ENCODE data around the gene PXDN.
A peak's percentile ranks its signal among the peaks of the same experiment; 100 is the strongest.
"Not testable (repeated sequence)": the region's sequence is repeated elsewhere in the genome, so short reads cannot be mapped to it uniquely, and the experiment has no call there.

The PXDN gene

DNA sequence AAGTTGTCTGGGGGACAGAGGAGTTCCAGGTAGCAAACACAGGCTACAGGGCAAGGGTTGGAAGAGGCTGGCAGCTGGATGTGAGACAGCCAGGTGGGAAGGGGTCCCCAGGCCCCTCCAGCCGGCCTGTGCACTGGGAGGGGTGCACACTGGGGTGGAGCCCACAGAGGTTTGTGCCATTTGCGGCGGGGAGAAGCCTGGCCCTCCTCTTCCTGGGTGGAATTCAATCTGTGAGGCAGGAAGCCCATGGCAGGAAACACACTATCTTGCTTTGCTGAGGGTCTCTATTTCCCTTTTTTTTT is 63.3 kb downstream of the PXDN start:
- no peak for DNase-seq
- Histone ChIP-seq H3K4me1 (ENCODE audit: insufficient read depth, low read length) (no peaks in the 10 kb centered on the region), H3K27ac (ENCODE audit: low read length) (no peak overlapping the region), H3K9me3 (ENCODE audit: insufficient read depth, low read length, severe bottlenecking) (no peaks in the 10 kb centered on the region), H2AFZ (ENCODE audit: low read depth, low read length) (no peak overlapping the region), H4K20me1 (ENCODE audit: insufficient read depth, low read length) (no peaks in the 10 kb centered on the region; the same call in 1 of the 2 replicates), H3K27me3 (ENCODE audit: insufficient read depth, low read length, poor library complexity) (peaks cover 10% of the 10 kb centered on the region), H3K4me3 (ENCODE audit: low read depth in 1 of 2, low read length in 2 of 2) (no peak overlapping the region), H3K79me2 (ENCODE audit: insufficient read depth, low read length) (no peaks in the 10 kb centered on the region), H3K4me2 (ENCODE audit: insufficient read depth, low read length) (no peak overlapping the region), H3K9ac (ENCODE audit: low read depth, low read length) (no peak overlapping the region), H3K36me3 (ENCODE audit: insufficient read depth, low read length) (no peaks in the 10 kb centered on the region)
- TF ChIP-seq, protein P1, sequence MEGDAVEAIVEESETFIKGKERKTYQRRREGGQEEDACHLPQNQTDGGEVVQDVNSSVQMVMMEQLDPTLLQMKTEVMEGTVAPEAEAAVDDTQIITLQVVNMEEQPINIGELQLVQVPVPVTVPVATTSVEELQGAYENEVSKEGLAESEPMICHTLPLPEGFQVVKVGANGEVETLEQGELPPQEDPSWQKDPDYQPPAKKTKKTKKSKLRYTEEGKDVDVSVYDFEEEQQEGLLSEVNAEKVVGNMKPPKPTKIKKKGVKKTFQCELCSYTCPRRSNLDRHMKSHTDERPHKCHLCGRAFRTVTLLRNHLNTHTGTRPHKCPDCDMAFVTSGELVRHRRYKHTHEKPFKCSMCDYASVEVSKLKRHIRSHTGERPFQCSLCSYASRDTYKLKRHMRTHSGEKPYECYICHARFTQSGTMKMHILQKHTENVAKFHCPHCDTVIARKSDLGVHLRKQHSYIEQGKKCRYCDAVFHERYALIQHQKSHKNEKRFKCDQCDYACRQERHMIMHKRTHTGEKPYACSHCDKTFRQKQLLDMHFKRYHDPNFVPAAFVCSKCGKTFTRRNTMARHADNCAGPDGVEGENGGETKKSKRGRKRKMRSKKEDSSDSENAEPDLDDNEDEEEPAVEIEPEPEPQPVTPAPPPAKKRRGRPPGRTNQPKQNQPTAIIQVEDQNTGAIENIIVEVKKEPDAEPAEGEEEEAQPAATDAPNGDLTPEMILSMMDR (IDR thresholded peaks at IDR 0.05; ENCODE audit: borderline replicate concordance, extremely low read depth, low read length, poor library complexity, severe bottlenecking), result no peak
- TF ChIP-seq EZH2 (IDR thresholded peaks at IDR 0.05; ENCODE audit: borderline replicate concordance, low read depth, low read length, severe bottlenecking), result no peak
- no peak for ATAC-seq (ENCODE audit: insufficient read depth, low read depth)

DNA sequence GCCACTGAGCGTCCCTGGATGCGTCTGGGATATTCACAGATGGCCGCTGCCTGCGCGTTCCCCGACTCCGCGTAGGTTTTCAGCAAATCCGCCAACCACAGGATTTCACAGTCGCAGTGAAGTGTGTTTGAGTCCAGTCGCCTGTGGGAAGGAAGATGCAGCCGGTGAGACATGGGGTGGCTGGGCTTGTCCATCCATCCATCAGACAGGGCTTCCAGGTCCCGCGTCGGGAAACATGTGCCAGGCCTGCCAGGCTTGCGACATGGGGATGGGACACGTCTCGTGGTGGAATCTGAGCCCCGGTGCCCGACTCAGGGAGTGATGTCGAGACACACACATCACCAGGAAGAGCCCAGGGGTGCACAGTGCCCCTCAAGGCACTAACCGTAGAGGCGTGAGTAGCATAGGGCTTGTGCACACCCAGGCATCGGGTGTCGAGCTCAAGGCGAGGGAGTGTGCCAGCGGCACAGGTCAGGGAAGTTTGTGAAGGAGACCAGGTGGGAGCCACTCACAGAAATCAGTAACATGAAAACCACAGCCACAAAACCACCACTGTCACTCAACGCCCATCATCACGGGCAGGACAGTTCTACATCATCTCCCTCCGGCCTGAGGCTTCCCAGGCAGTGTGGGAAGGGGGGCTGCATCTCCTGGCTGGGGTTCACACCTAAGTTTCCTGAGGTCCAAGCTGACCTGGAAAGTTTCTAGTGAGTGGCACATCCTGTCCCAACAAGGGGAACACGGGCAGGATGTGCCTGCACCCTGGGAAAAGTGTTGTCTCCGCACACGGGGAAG is 63.9 kb downstream of the PXDN start:
- Histone ChIP-seq H4K20me1 (ENCODE audit: insufficient read depth, low read length) (no peaks in the 10 kb centered on the region; the same call in 1 of the 2 replicates), H3K9me3 (ENCODE audit: insufficient read depth, low read length, severe bottlenecking) (no peaks in the 10 kb centered on the region), H3K4me3 (ENCODE audit: low read depth in 1 of 2, low read length in 2 of 2) (no peak overlapping the region), H3K36me3 (ENCODE audit: insufficient read depth, low read length) (no peaks in the 10 kb centered on the region), H3K79me2 (ENCODE audit: insufficient read depth, low read length) (no peaks in the 10 kb centered on the region), H3K27ac (ENCODE audit: low read length) (no peak overlapping the region), H2AFZ (ENCODE audit: low read depth, low read length) (no peak overlapping the region), H3K4me2 (ENCODE audit: insufficient read depth, low read length) (no peak overlapping the region), H3K9ac (ENCODE audit: low read depth, low read length) (no peak overlapping the region), H3K27me3 (ENCODE audit: insufficient read depth, low read length, poor library complexity) (peaks cover 10% of the 10 kb centered on the region), H3K4me1 (ENCODE audit: insufficient read depth, low read length) (no peaks in the 10 kb centered on the region)
- ATAC-seq (ENCODE audit: insufficient read depth, low read depth), result peak; percentile 57; the same call in 2 of the 3 replicates
- TF ChIP-seq, protein P1 (IDR thresholded peaks at IDR 0.05; ENCODE audit: borderline replicate concordance, extremely low read depth, low read length, poor library complexity, severe bottlenecking), result no peak
- no peak for TF ChIP-seq EZH2 (IDR thresholded peaks at IDR 0.05; ENCODE audit: borderline replicate concordance, low read depth, low read length, severe bottlenecking)
- no peak for DNase-seq

DNA sequence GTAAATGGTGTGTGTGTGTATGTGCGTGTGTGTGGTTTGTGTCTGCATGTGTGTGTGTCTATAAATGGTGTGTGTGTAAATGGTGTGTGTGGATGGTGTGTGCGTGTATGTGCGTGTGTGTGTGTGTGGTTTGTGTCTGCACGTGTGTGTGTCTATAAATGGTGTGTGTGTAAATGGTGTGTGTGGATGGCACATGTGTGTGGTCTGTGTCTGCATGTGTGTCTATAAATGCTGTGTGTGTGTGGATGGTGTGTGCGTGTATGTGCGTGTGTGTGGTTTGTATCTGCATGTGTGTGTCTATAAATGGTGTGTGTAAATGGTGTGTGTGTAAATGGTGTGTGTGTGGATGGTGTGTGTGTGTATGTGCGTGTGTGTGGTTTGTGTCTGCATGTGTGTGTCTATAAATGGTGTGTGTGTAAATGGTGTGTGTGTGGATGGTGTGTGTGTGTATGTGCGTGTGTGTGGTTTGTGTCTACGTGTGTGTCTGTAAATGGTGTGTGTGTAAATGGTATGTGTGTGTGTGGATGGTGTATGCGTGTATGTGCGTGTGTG is 64.8 kb downstream of the PXDN start:
- H4K20me1 ChIP-seq (ENCODE audit: insufficient read depth, low read length); H3K4me3 ChIP-seq (ENCODE audit: low read depth in 1 of 2, low read length in 2 of 2); H3K27ac ChIP-seq (ENCODE audit: low read length); H2AFZ ChIP-seq (ENCODE audit: low read depth, low read length); ATAC-seq (ENCODE audit: insufficient read depth, low read depth); H3K9ac ChIP-seq (ENCODE audit: low read depth, low read length); H3K4me1 ChIP-seq (ENCODE audit: insufficient read depth, low read length); DNase-seq; H3K9me3 ChIP-seq (ENCODE audit: insufficient read depth, low read length, severe bottlenecking); H3K36me3 ChIP-seq (ENCODE audit: insufficient read depth, low read length); H3K4me2 ChIP-seq (ENCODE audit: insufficient read depth, low read length); H3K79me2 ChIP-seq (ENCODE audit: insufficient read depth, low read length): not testable (repeated sequence)
- peaks cover 10% of the 10 kb centered on the region for H3K27me3 ChIP-seq (ENCODE audit: insufficient read depth, low read length, poor library complexity)

DNA sequence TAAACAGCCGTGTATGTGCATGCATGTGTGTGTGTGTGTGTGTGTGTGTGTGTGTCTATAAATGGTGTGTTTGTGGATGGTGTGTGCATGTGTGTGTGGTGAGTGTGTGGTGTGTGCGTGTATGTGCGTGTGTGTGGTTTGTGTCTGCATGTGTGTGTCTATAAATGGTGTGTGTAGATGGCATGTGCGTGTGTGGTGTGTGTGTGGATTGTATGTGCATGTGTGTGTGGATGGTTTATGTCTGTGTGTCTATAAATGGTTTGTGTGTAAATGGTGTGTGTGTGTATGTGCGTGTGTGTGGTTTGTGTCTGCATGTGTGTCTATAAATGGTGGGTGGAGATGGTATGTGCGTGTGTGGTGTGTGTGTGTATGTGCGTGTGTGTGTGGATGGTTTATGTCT is 65.2 kb downstream of the PXDN start:
- H3K4me1 ChIP-seq (ENCODE audit: insufficient read depth, low read length); H3K4me3 ChIP-seq (ENCODE audit: low read depth in 1 of 2, low read length in 2 of 2); H2AFZ ChIP-seq (ENCODE audit: low read depth, low read length); H3K9ac ChIP-seq (ENCODE audit: low read depth, low read length); H3K27me3 ChIP-seq (ENCODE audit: insufficient read depth, low read length, poor library complexity); H4K20me1 ChIP-seq (ENCODE audit: insufficient read depth, low read length); H3K27ac ChIP-seq (ENCODE audit: low read length); H3K36me3 ChIP-seq (ENCODE audit: insufficient read depth, low read length); DNase-seq; ATAC-seq (ENCODE audit: insufficient read depth, low read depth); H3K79me2 ChIP-seq (ENCODE audit: insufficient read depth, low read length); H3K4me2 ChIP-seq (ENCODE audit: insufficient read depth, low read length); H3K9me3 ChIP-seq (ENCODE audit: insufficient read depth, low read length, severe bottlenecking): not testable (repeated sequence)
